ENCODE data around the gene PCTP.

PCTP gene

GRCh38 chr17:55757659-55758058, 6.8 kb downstream of the PCTP start:
- DNase-seq (ENCODE audit: low read depth) = no peak

GRCh38 chr17:55758171-55758570, 7.3 kb downstream of the PCTP start:
- DNase-seq (ENCODE audit: low read depth) = no peak

- no peak for DNase-seq (ENCODE audit: low read depth)
Observed at GRCh38 chr17:55760643-55761355, 9.9 kb downstream of the PCTP start.

GRCh38 chr17:55762086-55762858, 11.4 kb downstream of the PCTP start:
- DNase-seq (ENCODE audit: low read depth) = no peak

GRCh38 chr17:55763856-55764255, 13.0 kb downstream of the PCTP start:
- no peak for DNase-seq (ENCODE audit: low read depth)

GRCh38 chr17:55764610-55765009, 13.8 kb downstream of the PCTP start:
- DNase-seq (ENCODE audit: low read depth) = no peak

- DNase-seq (ENCODE audit: low read depth) = no peak
Observed at GRCh38 chr17:55765472-55765871, 14.6 kb downstream of the PCTP start.

GRCh38 chr17:55768936-55769624, 18.2 kb downstream of the PCTP start:
- no peak for DNase-seq (ENCODE audit: low read depth)

GRCh38 chr17:55769625-55770000, 18.8 kb downstream of the PCTP start:
- peak; percentile 92 for DNase-seq (ENCODE audit: low read depth)

- DNase-seq (ENCODE audit: low read depth) = peak; percentile 50
Observed at GRCh38 chr17:55770196-55770870, 19.5 kb downstream of the PCTP start.

- DNase-seq (ENCODE audit: low read depth) = no peak
Observed at GRCh38 chr17:55772086-55772485, 21.2 kb downstream of the PCTP start.

- no peak for DNase-seq (ENCODE audit: low read depth)
Observed at GRCh38 chr17:55773671-55774070, 22.8 kb downstream of the PCTP start.

GRCh38 chr17:55774846-55775271, 24.0 kb downstream of the PCTP start:
- no peak for DNase-seq (ENCODE audit: low read depth)

GRCh38 chr17:55776271-55776670, 25.4 kb downstream of the PCTP start:
- no peak for DNase-seq (ENCODE audit: low read depth)

- DNase-seq (ENCODE audit: low read depth) = no peak
Observed at GRCh38 chr17:55777471-55777971, 26.7 kb downstream of the PCTP start.

GRCh38 chr17:55778389-55779118, 27.7 kb downstream of the PCTP start:
- no peak for DNase-seq (ENCODE audit: low read depth)

GRCh38 chr17:55783684-55784245, 32.9 kb downstream of the PCTP start:
- DNase-seq (ENCODE audit: low read depth) = no peak

- no peak for DNase-seq (ENCODE audit: low read depth)
Observed at GRCh38 chr17:55784666-55785065, 33.8 kb downstream of the PCTP start.

GRCh38 chr17:55785181-55785580, 34.3 kb downstream of the PCTP start:
- DNase-seq (ENCODE audit: low read depth) = no peak

GRCh38 chr17:55793272-55793671, 42.4 kb downstream of the PCTP start:
- DNase-seq (ENCODE audit: low read depth) = no peak

All from stromal cell of bone marrow (primary cell).